ENCODE measurements around the gene ASPSCR1. TPM values are rescaled to one million over a fixed set of nuclear protein-coding genes. Genes with fewer than 3 reads are reported as not detected.

The ASPSCR1 gene
- total RNA-seq, 4 donors from 2014 or later = 10.1 to 21.0 (median 17.1) TPM

DNA sequence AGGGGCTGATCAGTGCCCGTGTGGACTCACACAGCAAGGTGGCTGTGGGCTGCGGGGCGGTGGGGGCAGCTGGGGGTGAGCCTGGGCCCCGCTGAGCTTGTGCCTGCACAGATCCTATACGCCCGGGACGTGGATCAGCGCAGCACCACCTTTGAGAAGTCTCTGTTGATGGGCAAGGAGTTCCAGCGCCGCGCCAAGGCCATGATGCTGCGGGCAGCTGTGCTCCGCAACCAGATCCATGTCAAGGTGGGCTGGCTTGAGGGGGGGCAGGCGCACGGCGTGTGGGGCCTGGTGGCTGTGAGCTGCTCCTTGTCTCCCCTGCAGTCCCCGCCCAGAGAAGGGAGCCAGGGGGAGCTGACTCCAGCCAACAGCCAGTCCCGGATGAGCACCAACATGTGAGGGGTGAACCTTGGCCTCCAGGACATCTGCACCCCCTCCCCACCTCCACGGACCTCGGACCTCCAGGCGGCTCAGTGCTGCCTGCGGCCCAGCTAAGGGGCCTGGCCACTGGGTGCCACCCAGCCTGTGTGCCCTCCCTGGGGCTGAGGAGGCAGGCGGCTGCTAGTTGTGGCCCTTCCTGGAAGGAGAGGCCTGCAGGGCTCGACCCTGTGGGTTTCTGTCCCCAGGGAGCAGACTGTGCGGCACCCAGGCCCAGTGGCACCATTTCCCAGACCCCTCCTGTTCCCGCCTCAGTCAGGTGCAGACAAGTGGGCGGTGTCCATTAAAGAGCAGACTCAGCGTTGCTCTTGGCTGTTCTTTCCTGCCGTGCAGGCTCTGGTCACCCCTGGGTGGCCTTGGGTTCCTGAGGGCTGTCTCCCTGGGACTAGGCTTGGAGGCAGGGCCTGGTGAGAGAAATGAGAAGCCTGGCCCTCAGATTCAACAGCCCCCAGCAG, 79.5 kb downstream of the ASPSCR1 start:
- Histone ChIP-seq H3K27ac (no peak overlapping the region), H3K9me3 (no peaks in the 10 kb centered on the region), H3K27me3 (no peaks in the 10 kb centered on the region), H3K4me1 (peaks cover 17 to 26% (median 18%) of the 10 kb centered on the region in 3 donors), H3K36me3 (peaks cover 60 to 90% (median 65%) of the 10 kb centered on the region in 3 donors), H3K4me3 (no peak overlapping the region)
- intact Hi-C loops (cut with DNase I) = no loop called here
- WGBS, 2 donors = 71 to 84% methylated on average over 1 to 12 of the region's 29 CpGs
- TF ChIP-seq, protein P1, sequence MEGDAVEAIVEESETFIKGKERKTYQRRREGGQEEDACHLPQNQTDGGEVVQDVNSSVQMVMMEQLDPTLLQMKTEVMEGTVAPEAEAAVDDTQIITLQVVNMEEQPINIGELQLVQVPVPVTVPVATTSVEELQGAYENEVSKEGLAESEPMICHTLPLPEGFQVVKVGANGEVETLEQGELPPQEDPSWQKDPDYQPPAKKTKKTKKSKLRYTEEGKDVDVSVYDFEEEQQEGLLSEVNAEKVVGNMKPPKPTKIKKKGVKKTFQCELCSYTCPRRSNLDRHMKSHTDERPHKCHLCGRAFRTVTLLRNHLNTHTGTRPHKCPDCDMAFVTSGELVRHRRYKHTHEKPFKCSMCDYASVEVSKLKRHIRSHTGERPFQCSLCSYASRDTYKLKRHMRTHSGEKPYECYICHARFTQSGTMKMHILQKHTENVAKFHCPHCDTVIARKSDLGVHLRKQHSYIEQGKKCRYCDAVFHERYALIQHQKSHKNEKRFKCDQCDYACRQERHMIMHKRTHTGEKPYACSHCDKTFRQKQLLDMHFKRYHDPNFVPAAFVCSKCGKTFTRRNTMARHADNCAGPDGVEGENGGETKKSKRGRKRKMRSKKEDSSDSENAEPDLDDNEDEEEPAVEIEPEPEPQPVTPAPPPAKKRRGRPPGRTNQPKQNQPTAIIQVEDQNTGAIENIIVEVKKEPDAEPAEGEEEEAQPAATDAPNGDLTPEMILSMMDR (IDR thresholded peaks at IDR 0.05) = no peak
- no peak for TF ChIP-seq POLR2A (IDR thresholded peaks at IDR 0.05)
- DNase-seq = no peak

DNA sequence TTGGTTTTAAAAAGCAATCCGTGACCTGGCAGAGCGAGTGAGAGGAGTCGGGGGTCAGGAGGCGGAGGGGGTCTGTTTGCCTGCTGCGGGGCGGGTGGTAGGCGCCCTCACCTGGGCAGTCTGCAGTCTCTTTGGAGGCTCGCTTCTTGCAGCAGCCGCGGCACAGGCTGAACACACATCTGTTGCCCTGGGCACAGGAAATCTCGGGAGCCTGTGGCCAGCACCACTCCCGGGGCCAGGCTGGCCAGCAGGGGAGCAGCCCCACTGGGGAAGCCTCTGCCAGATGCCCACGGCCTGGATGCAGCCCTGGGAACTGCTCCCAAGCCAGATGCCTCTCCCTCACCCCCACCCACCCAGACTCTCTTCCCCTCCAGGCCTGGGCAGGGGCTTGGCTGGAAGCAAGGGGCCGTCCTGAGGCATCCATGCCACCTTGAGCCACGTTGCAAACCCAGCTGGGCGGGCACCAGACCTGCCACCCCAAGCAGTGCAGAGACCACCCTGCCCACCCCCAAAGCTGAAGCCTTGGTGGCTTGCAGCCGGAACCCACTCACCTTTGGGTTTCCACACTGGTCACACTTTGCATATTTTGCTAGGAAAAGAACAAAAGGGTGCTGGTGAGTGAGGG, 80.9 kb downstream of the ASPSCR1 start:
- TF ChIP-seq POLR2A (IDR thresholded peaks at IDR 0.05) = no peak
- TF ChIP-seq, protein P1 (IDR thresholded peaks at IDR 0.05) = no peak
- Histone ChIP-seq H3K27me3 (no peaks in the 10 kb centered on the region), H3K4me1 (peaks cover 5 to 20% (median 8%) of the 10 kb centered on the region in 3 donors), H3K27ac (no peak overlapping the region), H3K4me3 (no peak overlapping the region), H3K9me3 (no peaks in the 10 kb centered on the region), H3K36me3 (peaks cover 73 to 100% (median 76%) of the 10 kb centered on the region in 3 donors)
- no peak for DNase-seq
- intact Hi-C loops (cut with DNase I) = no loop called here
- 40 to 92% methylated on average over 1 to 5 of the region's 17 CpGs for WGBS, 2 donors

DNA sequence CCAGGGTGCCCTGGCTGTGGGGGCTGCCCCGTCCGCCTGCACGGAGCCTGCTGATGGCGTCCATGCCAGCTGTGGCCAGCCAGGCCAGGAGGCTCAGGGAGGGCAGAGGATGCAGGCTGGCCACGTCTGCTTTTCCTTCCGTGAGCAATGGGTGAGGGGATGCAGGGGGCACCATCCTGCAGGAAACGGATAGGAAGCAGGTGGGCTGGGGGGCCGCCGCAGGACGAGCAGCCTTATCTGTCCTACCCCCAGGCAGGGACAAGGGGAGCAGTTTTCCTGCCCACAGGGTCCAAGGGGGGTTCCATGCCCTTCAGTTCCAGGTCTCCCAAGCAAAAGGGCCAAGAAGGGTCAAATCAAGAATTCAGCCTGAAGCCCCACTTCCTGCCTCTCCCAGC, 81.4 kb downstream of the ASPSCR1 start:
- H3K9me3 ChIP-seq = no peaks in the 10 kb centered on the region
- intact Hi-C loops (cut with DNase I) = no loop called here
- TF ChIP-seq, protein P1 (IDR thresholded peaks at IDR 0.05) = no peak
- TF ChIP-seq POLR2A (IDR thresholded peaks at IDR 0.05) = no peak
- H3K27me3 ChIP-seq = no peaks in the 10 kb centered on the region
- no peak for DNase-seq
- no peak overlapping the region for H3K27ac ChIP-seq
- H3K4me1 ChIP-seq = peaks cover 2 to 20% (median 8%) of the 10 kb centered on the region in 3 donors
- H3K4me3 ChIP-seq = no peak overlapping the region
- H3K36me3 ChIP-seq = peaks cover 70 to 100% (median 76%) of the 10 kb centered on the region in 3 donors
- 76% methylated on average over 3 of the region's 10 CpGs; no CpG with 5 or more reads in 1 of the 2 donors for WGBS, 2 donors

DNA sequence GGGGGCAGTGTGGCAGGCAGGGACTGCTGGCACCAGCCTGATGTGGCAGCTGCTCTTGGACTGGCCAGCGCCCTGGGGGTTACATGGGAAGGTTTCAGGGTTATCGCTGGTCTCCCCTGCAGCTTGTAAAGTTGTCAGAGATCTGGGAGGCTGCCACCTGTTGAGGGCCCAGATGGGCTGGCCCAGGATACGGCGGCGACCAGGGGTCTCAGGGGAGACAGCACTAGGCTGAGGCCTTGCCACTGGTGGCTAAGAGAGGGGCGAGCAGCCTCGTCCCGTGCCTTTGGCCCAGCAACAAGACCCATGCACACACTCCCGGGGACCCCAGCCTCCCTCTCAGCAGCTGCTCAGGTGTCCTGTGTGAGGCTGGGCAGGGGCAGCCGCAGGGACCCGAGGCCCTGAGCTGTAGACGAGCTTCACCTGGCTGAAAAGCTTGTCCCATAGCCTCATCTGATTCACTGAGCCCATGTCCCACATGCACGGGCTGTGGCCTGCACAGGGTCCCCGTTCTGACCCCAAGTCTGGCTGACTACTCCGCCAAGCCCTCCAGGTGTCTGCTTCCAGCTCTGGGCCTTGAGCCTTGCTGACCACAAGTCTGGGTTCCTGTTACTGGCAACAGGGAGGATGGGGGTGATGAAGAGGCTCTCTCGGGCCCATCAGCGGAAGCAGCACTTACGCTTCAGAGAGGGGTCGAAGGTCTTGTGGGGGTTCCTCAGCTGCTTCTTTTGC, 82.0 kb downstream of the ASPSCR1 start:
- H3K36me3 ChIP-seq = peaks cover 67 to 98% (median 73%) of the 10 kb centered on the region in 3 donors
- DNase-seq = no peak
- no peak overlapping the region for H3K27ac ChIP-seq
- no peak overlapping the region for H3K4me3 ChIP-seq
- H3K4me1 ChIP-seq = peaks cover 8 to 23% (median 12%) of the 10 kb centered on the region in 3 donors
- H3K27me3 ChIP-seq = no peaks in the 10 kb centered on the region
- TF ChIP-seq, protein P1 (IDR thresholded peaks at IDR 0.05) = no peak
- TF ChIP-seq POLR2A (IDR thresholded peaks at IDR 0.05) = no peak
- no peaks in the 10 kb centered on the region for H3K9me3 ChIP-seq
- intact Hi-C loops (cut with DNase I) = no loop called here
- 67 to 91% methylated on average over 4 to 5 of the region's 19 CpGs for WGBS, 2 donors

Data from esophagus squamous epithelium (tissue), 5 donors.